HG03457 (cell line): ENCODE measurements around the gene GREB1L.
"Not testable (repeated sequence)": the region's sequence is repeated elsewhere in the genome, so short reads cannot be mapped to it uniquely, and the experiment has no call there.

ENCODE experiments used
- ATAC-seq: cut with Tn5 transposase; IDR thresholded peaks from one replicate; pipeline ENCODE4 v1.9.1; 2021; ENCODE audit warnings: moderate number of reproducible peaks; ENCODE audit not compliant: unreplicated experiment

Gene GREB1L

GRCh38 chr18:21303895-21304294 lies 61.9 kb downstream of the GREB1L start:
- no peak for ATAC-seq

- no peak for ATAC-seq
Measured at GRCh38 chr18:21305621-21306020, 63.6 kb downstream of the GREB1L start.

GRCh38 chr18:21306368-21306767 lies 64.3 kb downstream of the GREB1L start:
- no peak for ATAC-seq

- no peak for ATAC-seq
Measured at GRCh38 chr18:21307578-21307977, 65.5 kb downstream of the GREB1L start.

- ATAC-seq, result no peak
Measured at GRCh38 chr18:21309248-21309647, 67.2 kb downstream of the GREB1L start.

- ATAC-seq, result not testable (repeated sequence)
Measured at GRCh38 chr18:21311980-21312379, 69.9 kb downstream of the GREB1L start.

GRCh38 chr18:21313576-21313975 lies 71.5 kb downstream of the GREB1L start:
- ATAC-seq, result no peak

GRCh38 chr18:21314724-21315123 lies 72.7 kb downstream of the GREB1L start:
- no peak for ATAC-seq

- ATAC-seq, result not testable (repeated sequence)
Measured at GRCh38 chr18:21315126-21315525, 73.1 kb downstream of the GREB1L start.

GRCh38 chr18:21315741-21316197 lies 73.7 kb downstream of the GREB1L start:
- no peak for ATAC-seq

- ATAC-seq, result no peak
Measured at GRCh38 chr18:21316296-21316695, 74.3 kb downstream of the GREB1L start.

- no peak for ATAC-seq
Measured at GRCh38 chr18:21321711-21322110, 79.7 kb downstream of the GREB1L start.

GRCh38 chr18:21327101-21327500 lies 85.1 kb downstream of the GREB1L start:
- no peak for ATAC-seq

GRCh38 chr18:21330122-21330701 lies 88.2 kb downstream of the GREB1L start:
- no peak for ATAC-seq

- ATAC-seq, result no peak
Measured at GRCh38 chr18:21331065-21331464, 89.0 kb downstream of the GREB1L start.

GRCh38 chr18:21335927-21336488 lies 94.0 kb downstream of the GREB1L start:
- ATAC-seq, result no peak

GRCh38 chr18:21336846-21337245 lies 94.8 kb downstream of the GREB1L start:
- ATAC-seq, result no peak

- ATAC-seq, result no peak
Measured at GRCh38 chr18:21341141-21341540, 99.1 kb downstream of the GREB1L start.

GRCh38 chr18:21342372-21342771 lies 100.3 kb downstream of the GREB1L start:
- ATAC-seq, result no peak

- ATAC-seq, result no peak
Measured at GRCh38 chr18:21344860-21345259, 102.8 kb downstream of the GREB1L start.

GRCh38 chr18:21345840-21346239 lies 103.8 kb downstream of the GREB1L start:
- no peak for ATAC-seq

- ATAC-seq, result no peak
Measured at GRCh38 chr18:21359746-21360145, 117.7 kb downstream of the GREB1L start.

GRCh38 chr18:21361307-21361880 lies 119.4 kb downstream of the GREB1L start:
- ATAC-seq, result no peak
